Measurements from ENCODE around the gene ALDH3B2. TPM values are rescaled to one million over a fixed set of nuclear protein-coding genes. Genes with fewer than 3 reads are reported as not detected.
"Not testable (repeated sequence)": the region's sequence is repeated elsewhere in the genome, so short reads cannot be mapped to it uniquely, and the experiment has no call there.

ALDH3B2 gene
- total RNA-seq, 2 donors from 2014 or later: not detected

DNA sequence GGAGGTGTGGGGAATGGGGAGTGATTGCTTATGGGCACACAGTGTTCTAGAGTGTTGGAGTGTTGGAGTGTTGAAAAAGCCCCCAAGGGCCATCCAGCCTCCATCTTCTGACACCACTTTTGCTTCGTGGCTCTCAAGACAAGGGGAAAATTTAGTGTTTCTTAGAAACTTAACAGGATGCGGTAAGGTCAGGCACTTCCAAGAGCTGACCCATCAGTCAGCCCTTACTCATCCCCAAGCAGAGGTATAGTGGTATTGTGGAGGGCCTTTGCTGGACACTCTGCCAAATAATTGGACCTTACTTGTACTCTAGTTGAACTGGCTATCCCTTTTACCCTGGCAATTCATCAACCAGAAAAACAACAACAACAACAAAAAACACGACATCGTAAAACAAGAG, 14.8 kb upstream of the ALDH3B2 start:
- no peak for DNase-seq
- ATAC-seq: no peak
- intact Hi-C loops (cut with DNase I): no loop called here

DNA sequence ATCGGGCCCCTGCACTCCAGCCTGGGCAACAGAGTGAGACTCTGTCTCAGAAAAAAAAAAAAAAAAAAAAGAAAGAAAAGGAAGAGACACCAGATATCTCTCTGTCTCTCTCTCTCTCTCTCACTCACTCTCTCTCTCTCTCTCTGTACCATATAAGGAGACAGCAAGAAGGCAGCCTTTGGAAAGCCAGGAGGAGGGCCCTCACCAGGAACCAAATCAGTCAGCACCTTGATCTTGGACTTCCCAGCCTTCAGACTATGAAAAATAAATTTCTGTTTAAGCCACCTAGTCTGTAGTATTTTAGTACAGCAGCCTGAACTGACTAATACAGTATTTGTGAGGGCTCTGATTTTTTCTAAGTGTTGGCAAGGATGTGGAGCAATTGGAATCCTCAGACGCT, 13.6 kb upstream of the ALDH3B2 start:
- intact Hi-C loops (cut with DNase I): no loop called here
- ATAC-seq (no peak), DNase-seq (no peak)

DNA sequence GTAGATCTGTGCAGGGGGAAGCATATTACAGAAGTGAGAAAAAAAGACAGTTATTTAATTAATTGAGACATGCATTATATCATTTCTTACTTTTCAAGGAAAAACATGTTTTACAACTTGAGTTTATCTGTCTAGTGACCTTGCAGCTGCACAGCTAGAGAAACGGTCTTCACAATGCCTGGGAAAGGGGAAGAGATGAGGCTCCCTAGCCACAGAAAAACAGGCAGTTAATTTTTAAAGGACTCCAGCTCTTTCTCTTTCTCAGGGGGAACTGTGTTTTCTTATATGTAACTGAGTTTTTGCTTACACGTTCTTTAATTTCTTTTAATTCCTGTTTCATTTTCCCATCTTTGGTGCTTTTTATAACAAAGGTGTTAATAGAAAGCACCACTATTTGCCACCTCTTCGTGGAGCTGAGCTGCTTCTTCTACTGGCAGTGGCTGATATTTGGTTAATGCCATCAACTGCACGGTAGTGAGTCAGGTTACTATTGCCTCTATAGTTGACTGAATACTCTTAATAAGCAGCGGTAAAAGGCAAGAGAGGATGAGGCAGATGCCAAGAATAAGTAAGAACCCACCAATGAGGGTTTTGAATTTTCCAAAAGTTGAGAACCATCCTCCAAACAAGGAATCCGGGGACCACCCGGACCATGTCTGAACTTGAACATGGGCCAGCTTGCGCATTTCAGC, 11.4 kb upstream of the ALDH3B2 start:
- DNase-seq; ATAC-seq; intact Hi-C loops (cut with DNase I): not testable (repeated sequence)

DNA sequence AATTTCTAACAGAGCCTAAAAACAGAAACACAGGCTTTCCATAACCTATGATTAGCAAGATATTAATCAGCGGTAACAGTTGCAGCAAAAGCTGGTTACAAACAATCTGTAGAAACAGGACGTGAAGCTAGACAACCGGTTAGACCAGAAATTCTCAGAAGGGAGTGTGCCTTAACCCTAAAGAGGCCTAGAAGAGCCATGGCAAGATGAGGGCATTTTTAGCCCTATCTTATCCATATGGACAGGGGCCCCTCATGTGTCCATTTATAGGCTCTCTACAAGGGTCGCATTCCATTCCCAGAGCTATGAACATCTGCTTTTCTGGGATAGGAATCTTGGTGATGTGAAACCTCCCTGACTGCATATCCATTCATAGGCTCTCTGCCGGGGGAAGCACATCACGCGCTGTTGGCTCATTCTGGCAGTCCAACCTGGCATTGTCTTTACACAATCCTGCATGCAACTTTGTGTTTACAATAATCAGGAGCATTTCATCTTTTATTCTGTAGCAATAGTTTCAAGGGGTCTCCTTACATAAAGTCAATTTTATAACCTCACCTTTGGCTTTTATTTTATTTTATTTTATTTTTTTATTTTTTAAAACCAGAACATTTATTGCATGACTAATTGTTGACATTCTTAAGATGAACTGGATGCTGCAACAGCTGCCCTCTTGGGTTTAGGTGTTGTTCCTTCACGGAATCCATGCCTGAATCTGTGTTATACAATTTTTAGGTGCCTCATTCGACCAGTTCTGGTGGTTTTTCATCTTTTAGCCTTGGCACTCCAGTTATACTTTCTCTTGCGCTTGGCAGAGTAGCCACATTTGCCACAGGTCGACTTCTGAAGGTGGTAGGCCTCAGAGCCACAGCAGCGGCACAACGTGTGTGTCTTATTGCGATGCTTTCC, 8.0 kb upstream of the ALDH3B2 start:
- DNase-seq; ATAC-seq; intact Hi-C loops (cut with DNase I): not testable (repeated sequence)

DNA sequence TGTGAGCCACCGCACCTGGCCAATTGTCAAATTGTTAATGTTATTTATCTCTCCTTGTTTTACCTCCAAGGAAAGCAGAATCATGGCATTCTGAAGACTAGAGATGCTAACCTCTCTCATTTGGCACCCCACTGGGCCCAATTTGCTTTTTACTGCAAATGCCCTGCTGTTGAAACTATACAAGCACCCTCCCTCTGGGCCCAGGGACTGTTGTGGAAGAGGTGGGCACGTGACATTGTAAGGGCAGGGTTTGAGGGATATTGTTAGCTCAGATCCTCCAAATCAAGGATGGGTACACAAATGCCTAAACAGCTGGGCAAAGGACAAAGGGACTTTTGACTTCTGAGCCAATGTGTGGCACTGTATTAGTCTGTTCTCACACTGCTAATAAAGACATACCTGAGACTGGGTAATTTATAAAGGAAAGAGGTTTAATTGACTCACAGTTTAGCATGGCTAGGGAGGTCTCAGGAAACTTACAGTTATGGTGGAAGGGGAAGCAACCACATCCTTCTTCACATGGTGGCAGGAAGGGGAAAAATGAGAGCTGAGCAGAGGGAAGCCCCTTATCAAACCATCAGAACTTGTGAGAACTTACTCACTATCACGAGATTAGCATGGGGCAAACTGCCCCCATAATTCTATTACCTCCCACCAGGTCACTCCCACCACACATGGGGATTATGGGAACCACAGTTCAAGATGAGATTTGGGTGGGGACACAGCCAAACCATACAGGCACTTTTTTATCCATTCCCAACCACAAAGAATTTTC, 6.5 kb upstream of the ALDH3B2 start:
- ATAC-seq: no peak
- intact Hi-C loops (cut with DNase I): no loop called here
- no peak for DNase-seq

DNA sequence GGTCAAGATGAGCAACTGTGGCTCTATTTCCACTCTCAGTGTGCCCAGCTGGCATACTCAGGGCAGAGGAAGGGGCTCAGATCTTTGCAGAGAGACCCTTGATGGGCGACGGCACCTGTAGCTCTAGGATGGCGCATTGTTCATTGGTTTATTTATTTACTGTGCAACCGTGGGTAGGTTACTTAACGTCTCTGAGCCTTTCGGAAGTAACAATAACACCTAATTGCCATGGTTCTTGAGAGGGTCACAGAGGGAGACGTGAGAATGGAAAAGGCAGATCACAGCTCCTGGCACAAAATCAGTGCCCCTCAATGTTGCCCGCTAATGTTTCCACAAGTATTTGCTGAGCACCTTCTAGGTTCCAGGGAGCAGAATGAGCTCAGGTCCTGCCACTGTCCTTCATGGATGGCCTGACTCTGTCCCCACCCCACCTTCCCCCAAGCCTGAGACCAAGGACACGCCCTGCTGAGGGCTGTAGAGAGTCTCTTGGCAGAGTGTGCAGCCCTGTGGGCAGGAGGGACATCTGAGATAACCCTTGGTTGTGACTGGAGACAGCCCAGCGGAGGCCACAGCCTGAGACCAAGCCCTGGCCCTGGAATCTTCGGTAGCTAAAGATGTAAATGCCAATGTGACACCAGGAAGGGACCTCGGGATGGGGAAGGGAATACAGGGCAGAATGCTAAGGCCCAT, 780 bp upstream of the ALDH3B2 start:
- ATAC-seq: no peak
- no peak for DNase-seq
- intact Hi-C loops (cut with DNase I): no loop called here

DNA sequence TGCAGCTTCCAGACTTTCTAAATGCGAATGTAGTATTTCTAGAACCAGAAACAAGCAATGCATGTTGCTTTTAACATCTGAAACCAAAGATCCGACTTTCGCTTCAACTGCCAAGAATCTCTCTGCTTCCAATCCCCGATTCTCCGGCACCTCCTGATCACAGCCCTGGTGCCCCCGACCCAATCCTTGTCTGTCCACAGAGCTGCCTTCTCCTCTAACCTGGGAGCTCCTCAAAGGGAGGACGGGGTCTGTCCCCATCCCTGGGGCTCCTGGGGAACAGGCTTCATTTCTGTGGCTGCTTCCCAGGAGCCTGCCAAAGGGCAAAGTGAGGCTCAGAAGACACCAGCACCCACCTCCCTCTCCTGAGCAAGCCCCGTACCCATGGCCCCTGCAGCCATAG, 521 bp downstream of the ALDH3B2 start:
- intact Hi-C loops (cut with DNase I): no loop called here
- ATAC-seq: no peak
- DNase-seq: no peak

DNA sequence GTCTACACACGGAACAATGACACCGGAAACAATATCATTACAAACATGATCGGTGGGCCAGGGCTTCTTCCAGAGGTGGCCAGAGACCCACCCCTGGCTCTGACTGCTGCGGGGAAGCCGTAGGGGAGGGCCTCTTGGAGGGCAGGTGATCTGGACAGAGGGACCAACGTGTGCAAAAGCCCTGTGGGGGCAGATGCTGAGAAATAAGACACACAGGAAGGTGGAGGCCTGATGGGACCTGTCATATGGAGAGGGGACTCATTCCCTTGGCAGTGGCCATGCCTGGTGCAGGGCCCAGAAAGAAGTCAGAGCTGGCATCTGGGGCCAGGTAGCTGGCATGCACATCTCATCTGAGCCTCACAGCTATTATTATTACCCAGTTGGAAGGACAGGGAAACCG, 1.1 kb downstream of the ALDH3B2 start:
- ATAC-seq (no peak), DNase-seq (no peak)
- intact Hi-C loops (cut with DNase I): no loop called here

DNA sequence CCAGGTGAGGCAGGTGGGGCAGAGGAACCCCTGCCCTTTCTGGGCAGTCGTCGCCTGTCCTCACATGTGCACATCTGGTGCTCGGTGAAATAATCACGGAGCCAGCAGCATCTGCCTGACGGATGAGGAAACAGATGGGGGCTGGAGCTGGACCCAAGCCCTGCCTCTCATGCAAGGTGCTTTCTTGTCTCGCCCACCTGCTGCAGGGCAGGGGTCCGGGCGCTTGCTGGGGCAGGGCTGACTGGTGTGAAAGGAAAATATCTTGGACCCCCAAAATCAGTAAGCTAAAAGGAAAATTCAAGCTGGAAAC, 3.3 kb downstream of the ALDH3B2 start:
- intact Hi-C loops (cut with DNase I): no loop called here
- no peak for ATAC-seq
- no peak for DNase-seq

DNA sequence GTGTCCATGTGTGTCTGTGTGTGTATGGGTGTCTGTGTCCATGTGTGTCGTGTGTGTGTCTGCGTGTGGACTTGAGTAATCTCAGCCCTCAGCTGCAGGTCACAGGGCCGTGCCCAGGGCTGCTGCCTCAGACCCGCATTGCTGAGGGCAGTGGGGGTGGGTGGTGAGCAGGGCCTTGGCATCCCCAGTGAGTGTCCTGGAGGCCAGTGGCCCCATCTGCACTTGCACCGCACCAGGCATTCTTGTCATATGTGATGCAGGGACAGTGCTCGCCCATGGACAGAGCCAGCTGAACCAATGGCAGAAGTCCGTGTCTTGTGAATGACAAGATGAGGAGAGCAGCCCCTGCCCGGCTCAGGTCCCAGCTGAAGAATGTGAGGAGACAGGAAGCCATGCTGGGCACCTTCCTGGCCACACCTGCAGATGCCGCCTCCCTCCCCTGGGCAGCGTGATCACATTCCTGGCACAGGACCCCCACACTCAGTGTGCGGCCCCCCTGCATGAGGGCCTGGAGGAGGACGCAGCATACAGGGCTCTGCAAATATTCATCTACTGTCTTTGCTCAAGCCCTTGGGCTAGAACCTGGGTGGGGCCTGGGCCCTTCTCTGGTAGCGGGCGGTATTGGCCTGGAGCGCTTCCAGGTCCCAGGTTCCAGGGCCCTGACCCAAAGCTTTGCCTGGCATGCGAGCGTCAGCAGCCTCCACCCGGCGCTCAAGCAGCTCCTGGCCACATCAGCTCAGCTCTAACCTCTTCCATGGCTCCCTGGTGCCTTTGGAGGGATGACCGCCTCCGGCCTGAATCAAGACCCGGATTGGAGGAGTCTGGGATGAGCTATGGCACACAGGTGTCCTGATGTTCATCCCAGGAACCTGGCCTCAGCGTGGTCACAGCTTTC, 3.9 kb downstream of the ALDH3B2 start:
- intact Hi-C loops (cut with DNase I): no loop called here
- ATAC-seq (no peak), DNase-seq (no peak)

DNA sequence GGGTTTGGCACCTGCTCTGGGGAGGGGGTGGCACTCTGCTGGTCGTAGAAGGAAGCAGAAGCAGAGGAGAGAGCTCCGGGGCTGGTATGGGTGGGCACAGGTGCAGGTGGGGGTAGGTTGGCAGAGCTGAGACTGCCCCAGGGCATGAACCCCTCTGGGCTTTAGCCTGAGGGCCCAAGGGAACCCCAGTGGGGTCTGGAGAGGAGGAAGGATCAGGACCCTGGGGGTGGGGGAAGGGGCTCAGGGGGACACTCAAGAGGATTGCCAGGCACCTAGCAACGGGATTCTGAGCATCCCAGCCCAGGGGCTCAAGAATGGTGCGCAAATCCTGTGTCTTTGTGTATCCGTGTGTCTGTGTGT, 6.3 kb downstream of the ALDH3B2 start:
- ATAC-seq (no peak), DNase-seq (no peak)

DNA sequence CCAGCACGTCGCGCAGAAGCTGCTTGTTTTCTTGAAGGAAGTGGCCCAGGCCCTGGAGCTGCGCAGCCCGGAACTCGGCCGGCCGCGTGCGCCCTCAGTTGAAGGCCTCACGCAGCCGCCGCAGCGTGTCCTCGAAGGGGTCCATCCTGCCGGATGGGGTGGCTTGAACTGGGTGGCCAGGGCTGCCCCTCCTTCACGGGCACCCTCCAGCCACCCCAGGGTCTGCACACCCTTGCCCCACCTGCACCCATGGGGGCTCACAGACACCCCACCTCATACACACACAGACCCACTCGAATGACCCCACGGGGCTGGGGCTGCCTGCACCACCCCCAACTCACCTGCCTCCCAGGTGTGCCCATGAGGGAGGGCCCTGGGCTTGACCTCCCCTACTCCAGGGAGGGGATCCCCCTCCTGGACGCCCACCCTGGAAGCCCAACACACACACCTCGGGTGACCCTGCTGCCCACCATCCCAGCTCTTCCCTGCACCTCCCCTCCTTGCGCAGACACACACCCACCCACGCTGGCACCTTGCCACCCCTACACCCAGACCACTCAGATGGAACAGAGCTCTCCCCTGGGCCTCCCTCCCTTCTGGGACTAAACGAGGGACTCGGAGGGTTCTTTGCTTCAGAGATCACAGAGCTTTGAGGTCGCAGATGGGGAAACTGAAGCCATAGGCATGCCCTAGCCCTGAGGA, 6.8 kb downstream of the ALDH3B2 start:
- intact Hi-C loops (cut with DNase I): no loop called here
- ATAC-seq: no peak
- DNase-seq: no peak

More for the DNA sequence above, 6.3 kb downstream of the ALDH3B2 start:
- intact Hi-C loops (cut with DNase I): no loop called here

DNA sequence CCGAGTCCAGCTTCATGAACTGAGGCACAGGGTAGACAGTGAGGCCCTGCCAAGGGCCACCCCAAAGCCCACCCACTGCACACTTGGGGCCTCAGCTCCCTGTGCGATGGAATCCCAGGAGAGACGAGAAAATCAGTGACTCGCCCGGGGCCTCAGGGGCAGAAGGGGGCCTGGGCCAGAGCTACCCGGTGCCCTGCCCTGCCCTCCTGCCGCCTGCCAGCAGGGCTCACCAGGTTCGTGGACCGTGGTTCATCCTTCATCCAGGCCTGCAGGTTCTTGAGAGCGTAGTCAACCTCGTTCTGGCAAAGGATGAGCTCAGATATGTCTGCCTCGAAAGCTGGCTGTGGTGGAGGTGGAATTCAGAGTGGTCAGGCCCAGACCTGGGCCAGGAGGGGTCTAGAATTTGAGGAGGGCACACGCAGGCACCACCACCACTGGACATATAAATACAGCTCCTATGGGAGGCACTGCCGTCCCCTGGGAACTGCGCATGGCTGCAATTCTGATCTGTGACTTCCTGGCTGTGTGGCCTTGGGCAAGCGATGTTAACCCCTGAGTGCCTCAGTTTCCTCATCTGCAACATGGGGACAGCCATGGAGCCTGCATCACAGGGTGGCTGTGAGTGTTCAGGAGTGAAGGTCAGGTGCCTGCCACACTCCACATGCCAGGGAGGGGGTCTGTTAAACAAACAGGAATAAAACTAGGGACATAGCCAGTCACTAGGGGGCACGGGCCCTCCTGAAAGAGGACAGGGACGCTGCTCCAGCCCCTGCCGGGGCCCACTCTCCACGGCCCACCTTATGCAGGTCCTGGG, 7.5 kb downstream of the ALDH3B2 start:
- intact Hi-C loops (cut with DNase I): no loop called here
- DNase-seq: no peak
- no peak for ATAC-seq

DNA sequence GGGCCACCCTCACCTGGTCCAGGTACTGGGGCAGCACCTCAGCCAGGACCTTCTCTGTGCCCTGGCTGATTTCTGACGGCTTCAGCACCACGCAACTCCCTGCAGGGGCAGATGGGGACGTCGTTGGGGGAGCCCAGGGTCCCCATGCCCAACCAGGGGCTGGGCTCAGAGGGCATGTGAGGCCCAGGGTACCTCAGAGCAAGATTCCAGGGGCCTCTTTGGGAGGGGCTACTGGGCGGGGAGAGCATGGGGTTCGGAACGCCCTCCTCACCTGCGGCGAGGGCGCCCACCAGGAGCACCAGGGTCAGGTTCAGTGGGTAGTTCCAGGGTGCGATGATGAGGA, 8.1 kb downstream of the ALDH3B2 start:
- intact Hi-C loops (cut with DNase I): no loop called here
- DNase-seq: no peak

DNA sequence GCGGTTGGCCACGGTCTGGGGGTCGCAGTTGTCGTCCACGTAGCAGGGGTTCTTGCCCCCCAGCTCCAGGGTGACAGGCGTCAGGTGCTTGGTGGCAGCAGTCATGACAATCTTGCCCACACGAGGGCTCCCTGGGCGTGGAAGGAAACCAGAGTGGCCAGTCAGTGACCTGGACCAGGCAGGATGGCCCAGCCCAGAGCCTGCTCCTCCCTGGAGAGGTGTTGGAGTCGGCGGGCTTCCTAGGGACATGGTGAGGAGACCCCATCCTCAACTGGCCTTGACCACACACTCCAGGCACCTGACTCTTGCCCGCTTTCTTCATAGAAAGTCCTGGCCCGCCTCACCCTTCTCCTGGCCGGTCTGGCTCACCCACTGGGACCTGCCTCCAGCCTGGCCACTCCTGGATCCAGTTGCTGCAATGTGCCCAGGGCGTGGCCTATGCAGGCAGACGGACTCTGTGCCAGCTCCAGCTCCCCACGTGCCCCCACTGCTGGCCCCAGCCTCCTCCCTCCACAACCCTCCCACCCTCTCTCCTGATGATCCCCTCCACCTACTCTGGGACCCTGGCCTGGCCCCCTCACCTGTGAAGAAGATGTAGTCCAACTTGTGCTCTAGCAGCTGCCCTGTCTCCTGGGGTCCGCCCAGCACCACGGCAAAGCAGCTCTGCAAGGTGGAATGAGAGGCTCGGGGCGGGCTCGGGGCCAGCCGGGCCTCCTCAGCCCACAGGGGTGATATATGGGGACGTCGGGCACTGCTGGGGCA, 8.7 kb downstream of the ALDH3B2 start:
- intact Hi-C loops (cut with DNase I): no loop called here
- DNase-seq (no peak), ATAC-seq (peak in 1 of 2 donors; percentile 27)

More for the DNA sequence above, 8.1 kb downstream of the ALDH3B2 start:
- no peak for ATAC-seq

DNA sequence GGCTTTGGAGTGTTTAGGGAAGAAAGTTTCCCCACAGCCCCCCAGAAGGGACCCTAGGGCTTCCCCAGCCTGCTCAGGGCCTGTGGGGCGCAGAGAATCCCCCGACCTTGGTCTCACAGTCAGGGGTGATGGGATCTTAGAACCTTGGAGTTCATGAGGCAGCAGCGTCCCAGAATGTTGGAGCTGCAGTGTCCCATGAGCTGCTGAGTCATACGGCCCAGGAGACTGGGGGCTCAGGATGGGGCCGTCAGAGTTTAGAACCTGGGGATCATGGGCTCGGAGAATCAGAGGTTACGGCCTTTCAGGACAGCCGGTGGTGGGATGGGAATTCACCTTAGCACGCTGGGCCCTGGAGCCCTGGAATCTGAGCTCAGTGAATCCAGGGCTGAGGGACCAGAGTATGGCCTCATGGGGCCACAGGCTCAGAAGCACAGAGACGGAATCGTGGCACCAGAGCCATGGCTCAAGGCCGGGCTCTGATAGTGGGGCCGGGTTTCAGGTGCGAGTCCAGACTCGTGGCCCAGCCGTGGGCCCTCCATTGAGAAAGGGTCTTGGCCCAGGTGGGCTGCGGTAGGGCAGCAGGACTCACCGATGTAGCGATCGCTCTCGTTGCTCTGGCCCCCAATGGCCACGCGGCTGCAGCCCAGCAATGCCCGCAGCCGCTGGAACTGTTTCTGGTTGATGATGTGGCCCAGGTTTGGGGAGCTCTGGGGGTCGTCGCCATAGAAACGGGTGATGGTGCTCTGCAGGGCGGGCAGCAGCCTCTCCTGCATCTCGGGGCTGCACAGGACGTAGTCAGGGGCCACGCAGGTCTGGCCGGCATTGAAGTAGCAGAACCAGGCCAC, 9.5 kb downstream of the ALDH3B2 start:
- ATAC-seq (peak in 1 of 2 donors; percentile 10), DNase-seq (no peak)
- intact Hi-C loops (cut with DNase I): no loop called here
